Fibroblast of lung (primary cell): ENCODE measurements around the gene FAM236A.
"Not testable (repeated sequence)": the region's sequence is repeated elsewhere in the genome, so short reads cannot be mapped to it uniquely, and the experiment has no call there.

ENCODE experiments used
- CTCF ChIP-seq, 2 donors: IDR thresholded peaks in 1 of 2; conservative IDR thresholded peaks in 1 of 2; 1 replicate in 1 of 2; 2 replicates in 1 of 2; pipeline ENCODE4 v1.5.1; 2011 to 2012; ENCODE audit warnings: low read length in 2 of 2, control low read depth in 1 of 2, inconsistent platforms in 1 of 2, low read depth in 1 of 2, mild to moderate bottlenecking in 1 of 2
- EZH2 ChIP-seq: IDR thresholded peaks from 2 replicates; pipeline ENCODE4 v1.5.1; 2012; ENCODE audit warnings: low read length, control low read depth, mild to moderate bottlenecking; ENCODE audit errors: missing control alignments

GRCh38 chrX:72916096-72916495 lies 21.9 kb upstream of the FAM236A start:
- TF ChIP-seq CTCF (conservative IDR thresholded peaks at IDR 0.05 in 1 of 2, IDR thresholded peaks at IDR 0.05 in 1 of 2; ENCODE audit: low read depth in 1 of 2, low read length in 2 of 2); EZH2: not testable (repeated sequence)
